GM12872 (cell line): ENCODE measurements around the gene RAD51D.

Source experiments
- CTCF ChIP-seq: IDR thresholded peaks from 3 replicates; pipeline ENCODE4 v1.5.1; 2011; ENCODE audit warnings: low read depth, mild to moderate bottlenecking, low read length, moderate library complexity; ENCODE audit not compliant: insufficient read depth

Gene RAD51D

GRCh38 chr17:35127751-35128514 lies 8.3 kb upstream of the RAD51D start:
- TF ChIP-seq CTCF = no peak

GRCh38 chr17:35121315-35121714 lies 1.7 kb upstream of the RAD51D start, which contains the start of gene FNDC8:
Gene FNDC8 (plus strand): TSS chr17:35121615. CDS start chr17:35121694, 79 bp downstream.
- TF ChIP-seq CTCF = no peak

GRCh38 chr17:35117984-35118383 lies 1.7 kb downstream of the RAD51D start:
- peak; percentile 65 for TF ChIP-seq CTCF

- TF ChIP-seq CTCF = no peak
Observed at GRCh38 chr17:35116845-35117244, 2.8 kb downstream of the RAD51D start.

- no peak for TF ChIP-seq CTCF
Observed at GRCh38 chr17:35104844-35105450, 14.7 kb downstream of the RAD51D start.

GRCh38 chr17:35103271-35103670 lies 16.4 kb downstream of the RAD51D start:
- no peak for TF ChIP-seq CTCF

GRCh38 chr17:35101725-35102124 lies 17.9 kb downstream of the RAD51D start:
- TF ChIP-seq CTCF = no peak
